DMS 273 (cell line): ENCODE measurements around the gene TCTN2.
A peak's percentile ranks its signal among the peaks of the same experiment; 100 is the strongest.

Source experiments
- DNase-seq: peaks from one replicate; lab custom pipeline; 2025; ENCODE audit not compliant: unreplicated experiment; lab: John Stamatoyannopoulos, UW

The TCTN2 gene

GRCh38 chr12:123683964-123684363, 13.1 kb downstream of the TCTN2 start:
- no peak for DNase-seq

- no peak for DNase-seq
Observed at GRCh38 chr12:123686636-123687190, 15.8 kb downstream of the TCTN2 start.

GRCh38 chr12:123690191-123690840, 19.4 kb downstream of the TCTN2 start:
- no peak for DNase-seq

- no peak for DNase-seq
Observed at GRCh38 chr12:123696207-123696606, 25.3 kb downstream of the TCTN2 start.

- DNase-seq, result no peak
Observed at GRCh38 chr12:123696646-123697045, 25.7 kb downstream of the TCTN2 start.

GRCh38 chr12:123705935-123706334, 35.0 kb downstream of the TCTN2 start:
- peak; percentile 43 for DNase-seq

- DNase-seq, result no peak
Observed at GRCh38 chr12:123707466-123707865, 36.6 kb downstream of the TCTN2 start.

- DNase-seq, result peak; percentile 27
Observed at GRCh38 chr12:123712780-123713319, 41.9 kb downstream of the TCTN2 start.

- DNase-seq, result peak; percentile 9
Observed at GRCh38 chr12:123713398-123713797, 42.5 kb downstream of the TCTN2 start.

- no peak for DNase-seq
Observed at GRCh38 chr12:123713823-123714585, 43.1 kb downstream of the TCTN2 start.

GRCh38 chr12:123715195-123715594, 44.3 kb downstream of the TCTN2 start:
- no peak for DNase-seq

GRCh38 chr12:123717350-123717749, 46.4 kb downstream of the TCTN2 start:
- no peak for DNase-seq

- no peak for DNase-seq
Observed at GRCh38 chr12:123720141-123720814, 49.4 kb downstream of the TCTN2 start.

- DNase-seq, result no peak
Observed at GRCh38 chr12:123721245-123721644, 50.3 kb downstream of the TCTN2 start.

- no peak for DNase-seq
Observed at GRCh38 chr12:123723011-123723410, 52.1 kb downstream of the TCTN2 start.

- no peak for DNase-seq
Observed at GRCh38 chr12:123723765-123724164, 52.9 kb downstream of the TCTN2 start.

- DNase-seq, result no peak
Observed at GRCh38 chr12:123726244-123726643, 55.3 kb downstream of the TCTN2 start.

- no peak for DNase-seq
Observed at GRCh38 chr12:123726962-123727361, 56.0 kb downstream of the TCTN2 start.

GRCh38 chr12:123727878-123728277, 57.0 kb downstream of the TCTN2 start:
- no peak for DNase-seq

GRCh38 chr12:123731596-123731995, 60.7 kb downstream of the TCTN2 start:
- no peak for DNase-seq

- DNase-seq, result no peak
Observed at GRCh38 chr12:123732251-123732650, 61.3 kb downstream of the TCTN2 start.
